ENCODE measurements around the gene WNT5B. TPM values are rescaled to one million over a fixed set of nuclear protein-coding genes. Genes with fewer than 3 reads are reported as not detected.

The WNT5B gene
- total and polyA plus RNA-seq, 2 of the 8 experiments (the other 6 are each of a cell fraction or from before 2014, with no cell fraction given): 0.91 to 1.2 TPM

GRCh38 chr12:1655225-1655788 lies 26.3 kb downstream of the WNT5B start (continued):
- TF ChIP-seq CBX5 (IDR thresholded peaks at IDR 0.05; ENCODE audit: low read depth, low read length): no peak
- no peak for TF ChIP-seq TAF7 (optimal IDR thresholded peaks at IDR 0.05; ENCODE audit: borderline replicate concordance, low read depth, low read length)

Measured in H1 (cell line).